ENCODE results near the gene PGAP2. TPM values are rescaled to one million over a fixed set of nuclear protein-coding genes. Genes with fewer than 3 reads are reported as not detected.

The PGAP2 gene
- total and polyA plus RNA-seq, 2 of the 13 experiments (the other 11 are each of a cell fraction or from before 2014, with no cell fraction given), result 21.5 to 47.8 TPM

- TF ChIP-seq SCMH1 (CRISPR knock-in tag; IDR thresholded peaks at IDR 0.05; ENCODE audit: borderline replicate concordance) (no peak), ZFP62 (CRISPR knock-in tag; IDR thresholded peaks at IDR 0.05) (no peak), NAIF1 (CRISPR knock-in tag; IDR thresholded peaks at IDR 0.05; ENCODE audit: borderline replicate concordance) (no peak), NCOA5 (CRISPR knock-in tag; IDR thresholded peaks at IDR 0.05) (peak; percentile 23; the same call in 1 of the 2 replicates), ZSCAN30 (CRISPR knock-in tag; IDR thresholded peaks at IDR 0.05) (no peak), SMYD3 (CRISPR knock-in tag; IDR thresholded peaks at IDR 0.05) (no peak), ZNF383 (CRISPR knock-in tag; IDR thresholded peaks at IDR 0.05; ENCODE audit: borderline replicate concordance) (no peak), ZNF143 (CRISPR knock-in tag; IDR thresholded peaks at IDR 0.05) (no peak), HNF1B (CRISPR knock-in tag; IDR thresholded peaks at IDR 0.05) (peak; percentile 94), ZNF552 (CRISPR knock-in tag; IDR thresholded peaks at IDR 0.05; ENCODE audit: borderline replicate concordance) (no peak), SMARCE1 (IDR thresholded peaks at IDR 0.05; ENCODE audit: borderline replicate concordance) (no peak), ZNF354B (CRISPR knock-in tag; IDR thresholded peaks at IDR 0.05) (no peak), HOXA3 (CRISPR knock-in tag; IDR thresholded peaks at IDR 0.05) (peak; percentile 85), PAF1 (CRISPR knock-in tag; IDR thresholded peaks at IDR 0.05) (no peak), ZNF12 (CRISPR knock-in tag; IDR thresholded peaks at IDR 0.05) (no peak), ZNF720 (CRISPR knock-in tag; IDR thresholded peaks at IDR 0.05) (no peak), HIVEP1 (CRISPR knock-in tag; IDR thresholded peaks at IDR 0.05) (no peak; the same call in 1 of the 2 replicates), ZNF766 (CRISPR knock-in tag; IDR thresholded peaks at IDR 0.05; ENCODE audit: borderline replicate concordance) (peak; percentile 37; the same call in 1 of the 2 replicates), FOSL2 (CRISPR knock-in tag; IDR thresholded peaks at IDR 0.05) (peak; percentile 52), ZNF3 (CRISPR knock-in tag; IDR thresholded peaks at IDR 0.05) (no peak)
- TF ChIP-seq, protein P1, sequence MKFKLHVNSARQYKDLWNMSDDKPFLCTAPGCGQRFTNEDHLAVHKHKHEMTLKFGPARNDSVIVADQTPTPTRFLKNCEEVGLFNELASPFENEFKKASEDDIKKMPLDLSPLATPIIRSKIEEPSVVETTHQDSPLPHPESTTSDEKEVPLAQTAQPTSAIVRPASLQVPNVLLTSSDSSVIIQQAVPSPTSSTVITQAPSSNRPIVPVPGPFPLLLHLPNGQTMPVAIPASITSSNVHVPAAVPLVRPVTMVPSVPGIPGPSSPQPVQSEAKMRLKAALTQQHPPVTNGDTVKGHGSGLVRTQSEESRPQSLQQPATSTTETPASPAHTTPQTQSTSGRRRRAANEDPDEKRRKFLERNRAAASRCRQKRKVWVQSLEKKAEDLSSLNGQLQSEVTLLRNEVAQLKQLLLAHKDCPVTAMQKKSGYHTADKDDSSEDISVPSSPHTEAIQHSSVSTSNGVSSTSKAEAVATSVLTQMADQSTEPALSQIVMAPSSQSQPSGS (CRISPR knock-in tag; IDR thresholded peaks at IDR 0.05), result no peak; the same call in 1 of the 2 replicates
- TF ChIP-seq, protein P2, sequence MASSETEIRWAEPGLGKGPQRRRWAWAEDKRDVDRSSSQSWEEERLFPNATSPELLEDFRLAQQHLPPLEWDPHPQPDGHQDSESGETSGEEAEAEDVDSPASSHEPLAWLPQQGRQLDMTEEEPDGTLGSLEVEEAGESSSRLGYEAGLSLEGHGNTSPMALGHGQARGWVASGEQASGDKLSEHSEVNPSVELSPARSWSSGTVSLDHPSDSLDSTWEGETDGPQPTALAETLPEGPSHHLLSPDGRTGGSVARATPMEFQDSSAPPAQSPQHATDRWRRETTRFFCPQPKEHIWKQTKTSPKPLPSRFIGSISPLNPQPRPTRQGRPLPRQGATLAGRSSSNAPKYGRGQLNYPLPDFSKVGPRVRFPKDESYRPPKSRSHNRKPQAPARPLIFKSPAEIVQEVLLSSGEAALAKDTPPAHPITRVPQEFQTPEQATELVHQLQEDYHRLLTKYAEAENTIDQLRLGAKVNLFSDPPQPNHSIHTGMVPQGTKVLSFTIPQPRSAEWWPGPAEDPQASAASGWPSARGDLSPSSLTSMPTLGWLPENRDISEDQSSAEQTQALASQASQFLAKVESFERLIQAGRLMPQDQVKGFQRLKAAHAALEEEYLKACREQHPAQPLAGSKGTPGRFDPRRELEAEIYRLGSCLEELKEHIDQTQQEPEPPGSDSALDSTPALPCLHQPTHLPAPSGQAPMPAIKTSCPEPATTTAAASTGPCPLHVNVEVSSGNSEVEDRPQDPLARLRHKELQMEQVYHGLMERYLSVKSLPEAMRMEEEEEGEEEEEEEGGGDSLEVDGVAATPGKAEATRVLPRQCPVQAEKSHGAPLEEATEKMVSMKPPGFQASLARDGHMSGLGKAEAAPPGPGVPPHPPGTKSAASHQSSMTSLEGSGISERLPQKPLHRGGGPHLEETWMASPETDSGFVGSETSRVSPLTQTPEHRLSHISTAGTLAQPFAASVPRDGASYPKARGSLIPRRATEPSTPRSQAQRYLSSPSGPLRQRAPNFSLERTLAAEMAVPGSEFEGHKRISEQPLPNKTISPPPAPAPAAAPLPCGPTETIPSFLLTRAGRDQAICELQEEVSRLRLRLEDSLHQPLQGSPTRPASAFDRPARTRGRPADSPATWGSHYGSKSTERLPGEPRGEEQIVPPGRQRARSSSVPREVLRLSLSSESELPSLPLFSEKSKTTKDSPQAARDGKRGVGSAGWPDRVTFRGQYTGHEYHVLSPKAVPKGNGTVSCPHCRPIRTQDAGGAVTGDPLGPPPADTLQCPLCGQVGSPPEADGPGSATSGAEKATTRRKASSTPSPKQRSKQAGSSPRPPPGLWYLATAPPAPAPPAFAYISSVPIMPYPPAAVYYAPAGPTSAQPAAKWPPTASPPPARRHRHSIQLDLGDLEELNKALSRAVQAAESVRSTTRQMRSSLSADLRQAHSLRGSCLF (CRISPR knock-in tag; IDR thresholded peaks at IDR 0.05; ENCODE audit: borderline replicate concordance), result peak; percentile 83; the same call in 1 of the 2 replicates
Observed at GRCh38 chr11:3854977-3855807, 46.8 kb downstream of the PGAP2 start, which contains the start of gene STIM1 (continued).

Measured in HepG2 (cell line).